ENCODE measurements around the gene CCNA1. TPM values are rescaled to one million over a fixed set of nuclear protein-coding genes. Genes with fewer than 3 reads are reported as not detected.
A peak's percentile ranks its signal among the peaks of the same experiment; 100 is the strongest.

CCNA1 gene
- not detected in 2 replicates for total RNA-seq (2014; rRNA removed; shearing (Covaris generic))

- no peak for DNase-seq (ENCODE audit: low spot score)
Observed at GRCh38 chr13:36432106-36432544, at the start of gene CCNA1. TSS of gene CCNA1 (plus strand) at chr13:36432495. CDS start at chr13:36433057, 562 bp downstream.

DNA sequence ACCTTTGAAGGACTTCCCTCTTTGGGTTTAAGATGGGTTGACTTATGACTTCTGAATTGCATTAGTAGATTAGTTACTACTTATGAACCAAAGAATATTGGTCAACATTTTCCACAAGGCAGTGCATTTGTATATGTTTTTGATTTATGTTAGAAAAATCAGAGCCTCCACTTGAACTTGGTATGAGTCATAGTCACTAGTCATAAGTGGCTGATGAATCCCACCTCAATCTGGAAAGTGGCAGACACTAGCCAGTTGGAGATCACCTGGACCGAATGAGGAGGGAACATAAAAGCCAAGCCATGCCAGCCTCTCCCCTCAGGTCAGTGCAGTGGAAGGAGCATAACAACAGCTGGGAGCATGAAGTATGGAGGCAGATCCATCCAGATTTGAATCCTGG is 46.8 kb upstream of the CCNA1 start:
- no peak for DNase-seq (ENCODE audit: low spot score)

DNA sequence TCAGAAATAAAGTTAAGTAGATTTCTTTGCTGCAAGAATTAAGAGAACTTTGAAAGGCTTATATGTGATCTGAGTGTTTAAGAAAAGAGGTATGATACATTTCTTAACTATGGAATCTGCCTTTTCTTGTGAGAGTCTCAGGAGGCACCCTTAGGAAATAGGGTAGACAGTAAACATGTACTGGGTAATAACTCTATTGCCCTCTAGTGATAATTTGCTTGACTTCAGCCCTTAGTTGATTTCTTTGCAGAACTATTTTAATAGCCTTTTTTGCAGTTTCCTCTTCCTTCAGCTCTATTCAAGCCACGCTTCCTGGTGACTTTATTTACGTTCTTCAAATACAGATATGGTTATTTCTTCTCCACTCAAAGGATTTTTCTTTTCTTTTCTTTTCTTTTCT is 37.0 kb upstream of the CCNA1 start:
- DNase-seq (ENCODE audit: low spot score): peak; percentile 37

GRCh38 chr13:36405151-36405550 is 27.1 kb upstream of the CCNA1 start:
- DNase-seq (ENCODE audit: low spot score): no peak

GRCh38 chr13:36412736-36413135 is 19.6 kb upstream of the CCNA1 start:
- DNase-seq (ENCODE audit: low spot score): no peak

GRCh38 chr13:36413161-36413560 is 19.1 kb upstream of the CCNA1 start:
- no peak for DNase-seq (ENCODE audit: low spot score)

DNA sequence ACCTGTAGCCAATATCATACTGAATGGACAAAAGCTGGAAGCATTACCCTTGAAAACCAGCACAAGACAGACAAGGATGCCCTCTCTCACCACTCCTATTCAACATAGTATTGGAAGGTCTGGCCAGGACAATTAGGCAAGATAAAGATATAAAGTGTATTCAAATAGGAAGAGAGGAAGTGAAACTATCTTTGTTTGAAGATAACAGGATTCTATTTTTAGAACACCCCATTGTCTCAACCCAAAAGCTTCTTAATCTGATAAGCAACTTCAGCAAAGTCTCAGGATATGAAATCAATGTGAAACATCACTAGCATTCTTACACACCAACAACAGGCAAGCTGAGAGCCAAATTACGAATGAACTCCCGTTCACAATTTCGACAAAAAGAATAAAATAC is 17.8 kb upstream of the CCNA1 start:
- DNase-seq (ENCODE audit: low spot score): no peak

GRCh38 chr13:36417331-36417730 is 15.0 kb upstream of the CCNA1 start:
- DNase-seq (ENCODE audit: low spot score): no peak

GRCh38 chr13:36418022-36418805 is 14.1 kb upstream of the CCNA1 start:
- no peak for DNase-seq (ENCODE audit: low spot score)

- peak; percentile 93 for DNase-seq (ENCODE audit: low spot score)
Observed at GRCh38 chr13:36420437-36420891, 11.8 kb upstream of the CCNA1 start.

GRCh38 chr13:36421447-36421846 is 10.8 kb upstream of the CCNA1 start:
- DNase-seq (ENCODE audit: low spot score): no peak

DNA sequence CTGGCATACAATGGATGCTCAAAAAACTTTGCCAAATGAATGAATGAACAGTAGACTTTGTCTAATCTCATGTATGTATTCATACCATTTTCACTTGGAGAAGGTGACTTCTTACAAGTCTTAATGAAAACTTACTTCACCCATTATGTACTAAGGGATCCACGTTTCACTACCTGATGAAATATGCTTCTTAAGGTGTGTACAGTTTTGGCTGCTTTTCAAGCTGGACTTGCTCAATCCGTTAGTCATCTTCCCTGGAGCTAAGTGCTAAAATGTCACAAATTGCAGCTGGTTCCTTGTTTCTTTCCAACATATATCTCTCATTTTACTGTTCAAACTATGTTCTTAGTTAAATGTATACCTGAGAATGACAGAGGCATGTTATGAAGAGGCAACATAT is 4.2 kb upstream of the CCNA1 start:
- DNase-seq (ENCODE audit: low spot score): no peak

- DNase-seq (ENCODE audit: low spot score): no peak
Observed at GRCh38 chr13:36430247-36431203, 1.8 kb upstream of the CCNA1 start.

DNA sequence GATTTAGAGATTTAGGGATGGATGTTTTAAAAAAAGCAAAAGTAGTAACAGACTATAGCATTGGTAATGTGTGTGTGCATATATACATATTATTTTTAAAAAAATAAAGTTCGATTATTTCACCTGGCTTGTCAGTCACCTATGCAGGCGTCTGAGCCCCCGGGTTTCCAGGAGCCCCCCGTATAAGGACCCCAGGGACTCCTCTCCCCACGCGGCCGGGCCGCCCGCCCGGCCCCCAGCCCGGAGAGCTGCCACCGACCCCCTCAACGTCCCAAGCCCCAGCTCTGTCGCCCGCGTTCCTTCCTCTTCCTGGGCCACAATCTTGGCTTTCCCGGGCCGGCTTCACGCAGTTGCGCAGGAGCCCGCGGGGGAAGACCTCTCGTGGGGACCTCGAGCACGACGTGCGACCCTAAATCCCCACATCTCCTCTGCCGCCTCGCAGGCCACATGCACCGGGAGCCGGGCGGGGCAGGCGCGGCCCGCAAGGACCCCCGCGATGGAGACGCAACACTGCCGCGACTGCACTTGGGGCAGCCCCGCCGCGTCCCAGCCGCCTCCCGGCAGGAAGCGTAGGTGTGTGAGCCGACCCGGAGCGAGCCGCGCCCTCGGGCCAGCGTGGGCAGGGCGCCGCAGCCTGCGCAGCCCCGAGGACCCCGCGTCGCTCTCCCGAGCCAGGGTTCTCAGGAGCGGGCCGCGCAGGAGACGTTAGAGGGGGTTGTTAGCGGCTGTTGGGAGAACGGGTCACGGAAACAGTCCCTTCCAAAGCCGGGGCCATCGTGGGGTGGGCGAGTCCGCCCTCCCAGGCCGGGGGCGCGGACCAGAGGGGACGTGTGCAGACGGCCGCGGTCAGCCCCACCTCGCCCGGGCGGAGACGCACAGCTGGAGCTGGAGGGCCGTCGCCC is 840 bp upstream of the CCNA1 start:
- no peak for DNase-seq (ENCODE audit: low spot score)

DNA sequence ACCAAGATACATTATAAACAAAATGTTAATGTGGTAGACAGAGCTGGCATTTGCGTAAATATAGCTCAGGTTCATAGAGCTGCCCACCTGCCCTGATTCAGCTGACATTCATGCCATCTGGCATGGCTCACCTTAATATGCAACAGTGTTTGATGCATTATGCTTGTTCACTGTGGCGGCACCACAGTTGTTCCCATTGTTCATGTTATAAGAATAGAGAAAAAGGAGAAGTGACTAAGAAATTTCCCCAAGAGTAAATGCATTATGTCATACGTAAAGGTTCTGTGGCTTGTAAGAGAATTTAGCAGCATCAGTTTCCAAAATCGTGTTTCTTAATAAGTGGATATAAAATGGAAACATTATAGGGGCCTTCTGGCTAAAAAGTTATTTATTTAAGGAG is 4.5 kb downstream of the CCNA1 start:
- DNase-seq (ENCODE audit: low spot score): no peak

DNA sequence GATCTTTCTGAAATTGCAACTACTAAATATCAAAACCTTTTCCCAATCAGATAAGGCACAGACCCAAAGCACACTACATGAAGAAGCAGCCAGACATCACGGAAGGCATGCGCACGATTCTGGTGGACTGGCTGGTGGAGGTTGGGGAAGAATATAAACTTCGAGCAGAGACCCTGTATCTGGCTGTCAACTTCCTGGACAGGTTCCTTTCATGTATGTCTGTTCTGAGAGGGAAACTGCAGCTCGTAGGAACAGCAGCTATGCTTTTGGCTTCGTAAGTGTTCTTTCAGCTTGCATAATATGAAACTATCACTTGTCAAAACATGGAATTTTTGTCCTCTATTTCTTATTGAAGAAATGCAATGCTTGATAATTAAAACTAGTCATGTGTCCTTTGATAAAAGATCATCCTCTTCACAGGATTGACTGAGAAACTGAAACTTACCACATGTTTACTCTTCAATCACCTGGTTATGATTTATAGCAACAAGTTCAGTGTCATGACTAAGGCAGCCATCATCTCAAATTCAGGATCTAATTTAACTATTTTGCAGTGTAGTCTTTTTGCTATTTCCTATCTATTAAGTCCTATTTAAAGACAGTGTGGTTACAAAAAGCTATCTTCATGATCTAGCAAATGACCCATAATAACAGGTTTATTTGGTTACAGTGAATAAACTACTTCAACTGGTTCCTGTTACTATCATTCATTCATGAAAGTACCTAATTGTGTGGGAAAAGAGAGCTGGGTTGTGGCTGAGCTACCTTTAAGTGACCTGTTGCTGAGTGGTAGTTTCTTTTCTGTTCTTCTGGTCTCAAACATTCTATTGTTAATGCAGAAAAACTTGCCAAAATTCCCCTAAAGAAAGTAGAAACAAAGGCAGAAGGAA is 6.5 kb downstream of the CCNA1 start:
- no peak for DNase-seq (ENCODE audit: low spot score)

GRCh38 chr13:36445278-36445677 is 13.0 kb downstream of the CCNA1 start:
- no peak for DNase-seq (ENCODE audit: low spot score)

GRCh38 chr13:36445891-36446351 is 13.6 kb downstream of the CCNA1 start:
- DNase-seq (ENCODE audit: low spot score): no peak

DNA sequence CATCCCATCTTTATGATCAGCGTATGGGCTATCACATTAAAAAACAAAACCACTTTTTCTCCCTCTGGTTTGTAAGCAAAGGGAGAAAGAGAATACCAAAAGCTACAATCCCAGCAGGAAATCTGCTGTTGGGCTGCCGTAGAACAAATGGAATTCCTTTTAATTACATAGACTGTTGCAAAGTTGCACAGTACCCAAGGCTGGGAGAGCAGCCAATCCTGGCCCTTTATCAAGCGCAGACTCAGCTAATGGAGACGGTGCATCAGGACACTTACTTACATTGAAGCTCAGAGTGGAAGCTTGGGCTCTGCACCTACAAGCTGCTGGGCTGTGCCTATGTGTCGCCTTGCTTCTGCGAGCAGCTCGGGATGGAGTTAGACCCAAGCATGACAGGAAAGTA is 15.2 kb downstream of the CCNA1 start:
- DNase-seq (ENCODE audit: low spot score): no peak

DNA sequence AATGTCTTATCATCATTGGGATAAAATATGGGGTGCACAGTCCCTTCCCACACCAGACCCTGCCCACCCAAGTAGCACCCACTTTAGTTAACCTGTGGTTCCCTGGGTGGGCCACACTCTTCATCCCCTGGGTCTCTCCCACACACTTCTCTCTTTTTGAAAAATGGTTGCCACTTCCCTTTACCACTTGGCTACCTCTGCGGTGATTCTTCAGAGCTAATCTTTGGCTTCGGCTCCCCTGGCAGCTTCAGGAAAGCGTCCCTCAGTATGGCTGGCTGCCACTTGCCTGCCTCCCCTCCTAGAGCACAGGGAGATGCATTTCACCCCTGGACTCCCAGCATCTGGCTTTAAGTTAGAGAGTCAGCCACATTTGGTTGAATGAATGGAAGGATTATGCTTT is 18.2 kb downstream of the CCNA1 start:
- DNase-seq (ENCODE audit: low spot score): no peak
